HG02623 (cell line): ENCODE measurements around the gene SHKBP1.
A peak's percentile ranks its signal among the peaks of the same experiment; 100 is the strongest.

Experiments
- ATAC-seq: cut with Tn5 transposase; IDR thresholded peaks from one replicate; pipeline ENCODE4 v1.9.1; 2021; ENCODE audit warnings: moderate library complexity; ENCODE audit not compliant: unreplicated experiment

The SHKBP1 gene

GRCh38 chr19:40599902-40600569 lies 23.4 kb downstream of the SHKBP1 start:
- ATAC-seq, result no peak

GRCh38 chr19:40600570-40601133 lies 24.0 kb downstream of the SHKBP1 start:
- ATAC-seq, result no peak

GRCh38 chr19:40601134-40601974 lies 24.7 kb downstream of the SHKBP1 start, which contains the start of gene LTBP4:
LTBP4 (plus strand) TSS chr19:40601369; CDS start chr19:40601388, 19 bp downstream.
- no peak for ATAC-seq

- no peak for ATAC-seq
Measured at GRCh38 chr19:40603071-40603388, 26.4 kb downstream of the SHKBP1 start.

GRCh38 chr19:40603389-40604170 lies 26.9 kb downstream of the SHKBP1 start:
- ATAC-seq, result peak; percentile 66

- ATAC-seq, result no peak
Measured at GRCh38 chr19:40604171-40604646, 27.5 kb downstream of the SHKBP1 start.

- ATAC-seq, result no peak
Measured at GRCh38 chr19:40604647-40605215, 28.1 kb downstream of the SHKBP1 start.

GRCh38 chr19:40605216-40605971 lies 28.7 kb downstream of the SHKBP1 start:
- no peak for ATAC-seq

GRCh38 chr19:40607311-40608239 lies 30.9 kb downstream of the SHKBP1 start:
- no peak for ATAC-seq

GRCh38 chr19:40608240-40608621 lies 31.6 kb downstream of the SHKBP1 start:
- no peak for ATAC-seq

GRCh38 chr19:40608957-40609356 lies 32.3 kb downstream of the SHKBP1 start:
- no peak for ATAC-seq

GRCh38 chr19:40609561-40610395 lies 33.1 kb downstream of the SHKBP1 start:
- ATAC-seq, result peak; percentile 35

- no peak for ATAC-seq
Measured at GRCh38 chr19:40610396-40611064, 33.9 kb downstream of the SHKBP1 start.

GRCh38 chr19:40611096-40611495 lies 34.4 kb downstream of the SHKBP1 start:
- ATAC-seq, result no peak

- no peak for ATAC-seq
Measured at GRCh38 chr19:40611900-40612698, 35.4 kb downstream of the SHKBP1 start.

GRCh38 chr19:40612831-40613689 lies 36.4 kb downstream of the SHKBP1 start:
- ATAC-seq, result no peak
